Epithelial cell of esophagus (primary cell): ENCODE data around the gene ABCC4.

Experiments used
- DNase-seq: peaks from one replicate; pipeline ENCODE4 v3.0.0; 2010; ENCODE audit warnings: low read depth
- H3K4me3 ChIP-seq: 2 replicates; pipeline ENCODE4 v1.5.1; 2011; ENCODE audit warnings: mild to moderate bottlenecking, low read length, control low read depth
- TF ChIP-seq, protein P1 (sequence below): IDR thresholded peaks from 2 replicates; pipeline ENCODE4 v1.5.1; 2011; ENCODE audit warnings: low read depth, mild to moderate bottlenecking, low read length, control low read depth, inconsistent platforms; ENCODE audit not compliant: insufficient read depth; ENCODE audit errors: missing control alignments

The ABCC4 gene

DNA sequence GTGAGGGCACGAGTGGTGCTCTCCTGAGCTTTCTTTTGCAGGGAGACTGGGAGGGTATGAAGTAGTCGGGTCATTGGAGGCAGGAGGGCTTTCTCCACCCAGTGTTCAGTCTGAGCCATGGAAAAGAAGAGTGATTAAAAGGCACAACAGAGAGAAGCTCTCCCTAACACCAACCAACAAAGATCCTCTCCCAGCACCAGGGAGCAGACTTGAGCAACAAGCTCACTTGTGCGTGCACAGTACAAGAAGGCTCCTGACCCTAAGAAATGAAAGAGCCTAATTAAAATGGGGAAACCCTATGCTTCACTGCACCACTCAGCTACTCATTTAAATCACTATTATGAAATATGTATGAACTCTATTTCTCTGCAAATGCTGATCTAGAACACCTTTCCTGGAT is 312.6 kb downstream of the ABCC4 start:
- TF ChIP-seq, protein P1, sequence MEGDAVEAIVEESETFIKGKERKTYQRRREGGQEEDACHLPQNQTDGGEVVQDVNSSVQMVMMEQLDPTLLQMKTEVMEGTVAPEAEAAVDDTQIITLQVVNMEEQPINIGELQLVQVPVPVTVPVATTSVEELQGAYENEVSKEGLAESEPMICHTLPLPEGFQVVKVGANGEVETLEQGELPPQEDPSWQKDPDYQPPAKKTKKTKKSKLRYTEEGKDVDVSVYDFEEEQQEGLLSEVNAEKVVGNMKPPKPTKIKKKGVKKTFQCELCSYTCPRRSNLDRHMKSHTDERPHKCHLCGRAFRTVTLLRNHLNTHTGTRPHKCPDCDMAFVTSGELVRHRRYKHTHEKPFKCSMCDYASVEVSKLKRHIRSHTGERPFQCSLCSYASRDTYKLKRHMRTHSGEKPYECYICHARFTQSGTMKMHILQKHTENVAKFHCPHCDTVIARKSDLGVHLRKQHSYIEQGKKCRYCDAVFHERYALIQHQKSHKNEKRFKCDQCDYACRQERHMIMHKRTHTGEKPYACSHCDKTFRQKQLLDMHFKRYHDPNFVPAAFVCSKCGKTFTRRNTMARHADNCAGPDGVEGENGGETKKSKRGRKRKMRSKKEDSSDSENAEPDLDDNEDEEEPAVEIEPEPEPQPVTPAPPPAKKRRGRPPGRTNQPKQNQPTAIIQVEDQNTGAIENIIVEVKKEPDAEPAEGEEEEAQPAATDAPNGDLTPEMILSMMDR: peak; percentile 31
- DNase-seq: no peak
- no peak overlapping the region for H3K4me3 ChIP-seq

DNA sequence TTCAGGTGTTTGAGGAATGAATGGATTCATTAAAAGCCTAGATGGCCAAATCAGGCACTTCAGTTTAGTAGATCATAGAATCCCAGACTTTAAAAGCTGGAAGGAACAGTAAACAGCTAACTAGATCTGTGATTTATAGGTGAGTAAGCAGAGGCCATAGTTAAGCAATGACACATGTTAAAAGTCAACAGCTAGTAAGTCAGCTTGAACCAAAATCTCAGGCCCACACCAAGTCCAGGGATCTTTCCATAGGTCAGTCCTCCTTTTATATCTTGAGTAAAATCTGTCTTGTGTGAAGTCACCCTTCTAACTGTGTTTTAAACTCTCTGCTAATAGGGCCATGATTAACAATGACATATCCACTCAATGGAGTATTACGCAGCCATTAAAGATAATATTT is 313.4 kb downstream of the ABCC4 start:
- no peak overlapping the region for H3K4me3 ChIP-seq
- TF ChIP-seq, protein P1: no peak
- peak; percentile 57 for DNase-seq

DNA sequence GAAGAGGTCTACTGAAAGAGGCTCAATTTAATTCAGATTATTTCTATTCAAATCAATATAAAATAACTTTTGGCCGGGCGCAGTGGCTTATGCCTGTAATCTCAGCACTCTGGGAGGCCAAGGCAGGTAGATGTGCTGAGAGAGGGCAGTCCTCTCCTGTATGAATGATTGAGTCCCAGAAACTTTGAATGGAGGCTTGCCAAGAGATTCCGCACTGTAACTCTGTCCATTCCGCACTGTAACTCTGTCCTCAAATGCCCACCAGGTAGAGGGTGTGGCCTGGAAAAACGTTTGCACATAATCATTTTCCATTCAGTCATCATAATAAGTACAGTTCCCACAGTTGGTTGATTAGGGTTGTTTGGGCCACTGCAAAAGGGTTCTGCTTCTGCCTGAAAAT is 314.2 kb downstream of the ABCC4 start:
- TF ChIP-seq, protein P1: no peak
- H3K4me3 ChIP-seq: no peak overlapping the region
- peak; percentile 19 for DNase-seq

DNA sequence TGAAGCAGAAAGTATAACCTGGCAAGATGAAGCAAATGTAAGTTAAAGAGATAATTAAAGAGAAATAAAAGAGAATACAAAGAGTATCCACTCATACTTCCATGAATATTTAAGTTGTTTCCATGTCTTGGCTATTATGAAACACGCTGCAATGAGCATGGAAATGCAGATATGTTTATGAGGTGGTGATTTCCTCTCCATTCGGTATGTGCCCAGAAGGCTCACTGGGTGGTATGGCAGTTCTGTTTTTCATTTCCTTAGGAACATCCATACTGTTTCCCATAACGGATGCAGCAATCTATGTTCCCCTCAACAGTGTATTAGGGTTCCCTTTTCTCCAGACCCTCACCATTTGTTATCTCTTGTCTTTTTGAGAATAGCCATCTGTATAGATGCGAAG is 316.3 kb downstream of the ABCC4 start:
- H3K4me3 ChIP-seq: no peak overlapping the region
- no peak for DNase-seq
- TF ChIP-seq, protein P1: no peak

DNA sequence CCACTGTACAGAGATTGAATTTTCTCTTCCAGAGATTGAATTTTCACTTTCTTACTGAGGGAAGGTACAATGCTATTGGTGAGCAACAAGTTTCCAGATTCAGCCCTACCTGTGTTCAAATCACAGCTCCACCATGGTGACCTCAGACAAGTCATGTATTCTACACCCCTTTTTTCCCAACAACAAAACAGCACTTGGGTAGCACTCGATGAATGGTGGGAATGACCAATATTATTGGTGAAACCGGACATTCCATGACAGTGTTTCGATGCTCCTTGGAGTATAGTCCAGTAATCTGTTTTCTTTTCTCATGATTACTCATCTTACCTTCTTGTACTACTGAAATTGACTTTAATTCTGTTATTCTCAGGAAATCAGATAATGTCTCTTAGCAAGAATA is 322.7 kb downstream of the ABCC4 start:
- TF ChIP-seq, protein P1: no peak
- H3K4me3 ChIP-seq: no peak overlapping the region
- no peak for DNase-seq

DNA sequence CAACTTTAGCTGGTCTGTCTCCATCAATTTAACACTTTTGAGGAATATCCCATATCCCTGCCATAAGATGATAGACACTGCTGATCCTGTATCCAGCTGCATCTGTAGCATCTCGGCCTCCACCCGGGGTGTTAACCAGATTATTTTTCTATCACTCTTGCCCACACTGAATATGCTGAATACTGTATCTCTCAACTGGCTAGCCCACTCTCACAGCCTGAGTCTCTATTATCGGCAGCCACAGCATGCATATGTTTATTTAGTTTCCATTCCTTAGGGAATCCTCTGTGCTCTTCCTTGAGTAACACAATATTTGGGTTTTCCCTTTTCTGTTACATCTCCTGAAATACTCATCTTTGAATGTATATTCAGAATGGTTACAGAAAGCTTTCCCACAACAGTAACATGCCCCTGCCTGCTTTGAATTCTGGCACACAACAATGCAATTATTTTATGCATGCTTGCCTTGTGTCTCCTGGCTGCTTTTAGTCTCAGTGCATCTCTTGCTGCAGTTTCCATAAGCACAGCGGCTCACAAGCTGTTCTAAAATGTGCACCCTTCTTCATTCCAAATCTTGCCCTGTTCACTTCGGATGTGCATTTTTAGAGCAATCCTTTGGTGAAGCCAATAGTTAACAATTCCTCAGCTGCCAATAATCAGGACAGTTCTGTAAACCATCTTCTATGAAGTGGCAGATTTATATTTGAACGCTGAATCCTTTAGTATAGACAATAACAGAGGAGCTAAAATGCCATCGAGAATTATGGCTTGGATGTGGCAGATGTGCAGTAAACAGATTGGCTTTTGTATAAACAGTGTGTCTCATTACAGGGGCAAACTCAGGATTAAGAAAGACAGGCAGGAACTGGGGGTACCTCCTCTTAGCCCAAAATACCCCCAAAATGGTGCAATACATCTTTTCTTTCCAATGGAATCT is 327.0 kb downstream of the ABCC4 start:
- H3K4me3 ChIP-seq: no peak overlapping the region
- TF ChIP-seq, protein P1: no peak
- no peak for DNase-seq

DNA sequence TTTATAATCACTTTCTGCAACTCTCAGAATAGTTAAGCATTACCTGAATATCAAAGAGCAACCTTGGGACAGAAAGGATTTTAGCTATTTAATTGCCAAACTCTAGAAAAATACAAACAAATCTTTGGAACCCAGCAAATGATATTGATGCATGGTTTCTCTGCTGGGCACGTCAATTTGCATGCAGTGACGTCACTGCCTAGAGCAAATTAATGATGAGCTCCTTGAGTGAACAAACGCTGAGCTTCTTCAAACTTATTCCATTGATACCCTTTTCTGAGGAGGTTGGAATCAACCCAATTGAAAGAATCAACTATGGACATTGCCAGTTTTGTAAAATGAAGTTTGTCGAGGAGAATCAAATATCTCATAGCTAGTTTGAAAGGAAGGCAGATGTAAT is 329.0 kb downstream of the ABCC4 start:
- TF ChIP-seq, protein P1: no peak
- H3K4me3 ChIP-seq: no peak overlapping the region
- no peak for DNase-seq
